Measurements from ENCODE around the gene JMJD1C.

JMJD1C gene

GRCh38 chr10:63227207-63227895, 238.4 kb downstream of the JMJD1C start:
- no peak overlapping the region for H3K4ac ChIP-seq (ENCODE audit: low read length)
- no peak overlapping the region for H4K91ac ChIP-seq (ENCODE audit: low read depth, low read length, poor library complexity)
- no peak overlapping the region for H2BK12ac ChIP-seq (ENCODE audit: low read length)
- no peak overlapping the region for H3K18ac ChIP-seq (ENCODE audit: low read length)
- H3K36me3 ChIP-seq (replicated peaks in 1 of 2; ENCODE audit: control insufficient read depth in 2 of 2, insufficient read depth in 2 of 2, low read length in 2 of 2), result peaks cover 0 to 5% of the 10 kb centered on the region in 2 donors
- H3K14ac ChIP-seq (ENCODE audit: low read length), result no peak overlapping the region
- H3K79me1 ChIP-seq (ENCODE audit: low read depth, low read length), result peaks cover 2% of the 10 kb centered on the region
- H3K9ac ChIP-seq (ENCODE audit: low read depth, low read length, poor library complexity), result no peak overlapping the region
- H2AK5ac ChIP-seq (ENCODE audit: low read depth, low read length), result no peak overlapping the region
- H2AFZ ChIP-seq (ENCODE audit: low read length), result no peak overlapping the region
- H3K27ac ChIP-seq (replicated peaks; ENCODE audit: low read length), result no peak overlapping the region
- H2BK120ac ChIP-seq (ENCODE audit: low read depth, low read length), result no peak overlapping the region
- H3K4me2 ChIP-seq (ENCODE audit: insufficient read depth, low read length, poor library complexity, severe bottlenecking), result no peak overlapping the region
- DNase-seq (ENCODE audit: low spot score), result no peak
- no peak overlapping the region for H4K8ac ChIP-seq (ENCODE audit: low read depth, low read length)
- no peaks in the 10 kb centered on the region for H3K9me3 ChIP-seq (replicated peaks in 1 of 2; ENCODE audit: control insufficient read depth in 2 of 2, insufficient read depth in 1 of 2, low read depth in 1 of 2, low read length in 2 of 2)
- WGBS, 2 donors (ENCODE audit: extremely low coverage in 2 of 2, insufficient read length in 2 of 2, insufficient replicate concordance in 1 of 2), result no CpG with 5 or more reads among the region's 3 CpGs
- no peak overlapping the region for H2BK15ac ChIP-seq (ENCODE audit: low read length)
- H2BK5ac ChIP-seq (ENCODE audit: low read length), result no peak overlapping the region
- H3K4me3 ChIP-seq (ENCODE audit: low read length in 2 of 2), result no peak overlapping the region
- no peaks in the 10 kb centered on the region for H3K27me3 ChIP-seq (ENCODE audit: control insufficient read depth in 3 of 3, insufficient read depth in 3 of 3, low read depth in 1 of 3, low read length in 3 of 3)
- H3K23ac ChIP-seq (ENCODE audit: low read depth, low read length, poor library complexity), result no peak overlapping the region
- no peaks in the 10 kb centered on the region for H3K4me1 ChIP-seq (ENCODE audit: control insufficient read depth in 2 of 2, insufficient read depth in 1 of 2, low read depth in 1 of 2, low read length in 2 of 2)

- Histone ChIP-seq H3K79me1 (ENCODE audit: low read depth, low read length) (peaks cover 2% of the 10 kb centered on the region), H3K4me2 (ENCODE audit: insufficient read depth, low read length, poor library complexity, severe bottlenecking) (no peak overlapping the region), H2AK5ac (ENCODE audit: low read depth, low read length) (no peak overlapping the region), H2BK12ac (ENCODE audit: low read length) (no peak overlapping the region), H3K9ac (ENCODE audit: low read depth, low read length, poor library complexity) (no peak overlapping the region), H3K23ac (ENCODE audit: low read depth, low read length, poor library complexity) (no peak overlapping the region), H3K14ac (ENCODE audit: low read length) (no peak overlapping the region), H3K18ac (ENCODE audit: low read length) (no peak overlapping the region), H3K36me3 (replicated peaks in 1 of 2; ENCODE audit: control insufficient read depth in 2 of 2, insufficient read depth in 2 of 2, low read length in 2 of 2) (peaks cover 0 to 6% of the 10 kb centered on the region in 2 donors), H2AFZ (ENCODE audit: low read length) (no peak overlapping the region), H2BK5ac (ENCODE audit: low read length) (no peak overlapping the region), H3K4ac (ENCODE audit: low read length) (no peak overlapping the region), H4K91ac (ENCODE audit: low read depth, low read length, poor library complexity) (no peak overlapping the region), H3K4me1 (ENCODE audit: control insufficient read depth in 2 of 2, insufficient read depth in 1 of 2, low read depth in 1 of 2, low read length in 2 of 2) (no peaks in the 10 kb centered on the region), H3K27ac (replicated peaks; ENCODE audit: low read length) (no peak overlapping the region), H2BK120ac (ENCODE audit: low read depth, low read length) (no peak overlapping the region), H2BK15ac (ENCODE audit: low read length) (no peak overlapping the region), H3K4me3 (ENCODE audit: low read length in 2 of 2) (no peak overlapping the region), H3K27me3 (ENCODE audit: control insufficient read depth in 3 of 3, insufficient read depth in 3 of 3, low read depth in 1 of 3, low read length in 3 of 3) (no peaks in the 10 kb centered on the region), H3K9me3 (replicated peaks in 1 of 2; ENCODE audit: control insufficient read depth in 2 of 2, insufficient read depth in 1 of 2, low read depth in 1 of 2, low read length in 2 of 2) (no peaks in the 10 kb centered on the region), H4K8ac (ENCODE audit: low read depth, low read length) (no peak overlapping the region)
- DNase-seq (ENCODE audit: low spot score), result no peak
- WGBS, 2 donors (ENCODE audit: extremely low coverage in 2 of 2, insufficient read length in 2 of 2, insufficient replicate concordance in 1 of 2), result no CpG with 5 or more reads among the region's 1 CpG
These were observed 241.5 kb downstream of the JMJD1C start for GRCh38 chr10:63224241-63224640.

GRCh38 chr10:63221950-63222349, 243.8 kb downstream of the JMJD1C start:
- H3K27ac ChIP-seq (replicated peaks; ENCODE audit: low read length), result no peak overlapping the region
- H3K27me3 ChIP-seq (ENCODE audit: control insufficient read depth in 3 of 3, insufficient read depth in 3 of 3, low read depth in 1 of 3, low read length in 3 of 3), result no peaks in the 10 kb centered on the region
- no CpG with 5 or more reads among the region's 4 CpGs for WGBS, 2 donors (ENCODE audit: extremely low coverage in 2 of 2, insufficient read length in 2 of 2, insufficient replicate concordance in 1 of 2)
- no peaks in the 10 kb centered on the region for H3K4me1 ChIP-seq (ENCODE audit: control insufficient read depth in 2 of 2, insufficient read depth in 1 of 2, low read depth in 1 of 2, low read length in 2 of 2)
- DNase-seq (ENCODE audit: low spot score), result no peak
- peaks cover 0 to 7% of the 10 kb centered on the region in 2 donors for H3K36me3 ChIP-seq (replicated peaks in 1 of 2; ENCODE audit: control insufficient read depth in 2 of 2, insufficient read depth in 2 of 2, low read length in 2 of 2)
- H3K79me1 ChIP-seq (ENCODE audit: low read depth, low read length), result peaks cover 2% of the 10 kb centered on the region
- no peak overlapping the region for H4K91ac ChIP-seq (ENCODE audit: low read depth, low read length, poor library complexity)
- no peak overlapping the region for H3K4ac ChIP-seq (ENCODE audit: low read length)
- H2BK15ac ChIP-seq (ENCODE audit: low read length), result no peak overlapping the region
- H2BK120ac ChIP-seq (ENCODE audit: low read depth, low read length), result no peak overlapping the region
- no peak overlapping the region for H3K9ac ChIP-seq (ENCODE audit: low read depth, low read length, poor library complexity)
- no peak overlapping the region for H3K14ac ChIP-seq (ENCODE audit: low read length)
- H2BK12ac ChIP-seq (ENCODE audit: low read length), result no peak overlapping the region
- no peaks in the 10 kb centered on the region for H3K9me3 ChIP-seq (replicated peaks in 1 of 2; ENCODE audit: control insufficient read depth in 2 of 2, insufficient read depth in 1 of 2, low read depth in 1 of 2, low read length in 2 of 2)
- H3K4me3 ChIP-seq (ENCODE audit: low read length in 2 of 2), result no peak overlapping the region
- no peak overlapping the region for H3K23ac ChIP-seq (ENCODE audit: low read depth, low read length, poor library complexity)
- no peak overlapping the region for H3K4me2 ChIP-seq (ENCODE audit: insufficient read depth, low read length, poor library complexity, severe bottlenecking)
- no peak overlapping the region for H4K8ac ChIP-seq (ENCODE audit: low read depth, low read length)
- H3K18ac ChIP-seq (ENCODE audit: low read length), result no peak overlapping the region
- H2AK5ac ChIP-seq (ENCODE audit: low read depth, low read length), result no peak overlapping the region
- no peak overlapping the region for H2AFZ ChIP-seq (ENCODE audit: low read length)
- H2BK5ac ChIP-seq (ENCODE audit: low read length), result no peak overlapping the region

- no peak for DNase-seq (ENCODE audit: low spot score)
- Histone ChIP-seq H2BK120ac (ENCODE audit: low read depth, low read length) (no peak overlapping the region), H4K91ac (ENCODE audit: low read depth, low read length, poor library complexity) (no peak overlapping the region), H2BK5ac (ENCODE audit: low read length) (no peak overlapping the region), H3K14ac (ENCODE audit: low read length) (no peak overlapping the region), H3K27me3 (ENCODE audit: control insufficient read depth in 3 of 3, insufficient read depth in 3 of 3, low read depth in 1 of 3, low read length in 3 of 3) (no peaks in the 10 kb centered on the region), H4K8ac (ENCODE audit: low read depth, low read length) (no peak overlapping the region), H2BK12ac (ENCODE audit: low read length) (no peak overlapping the region), H3K4me1 (ENCODE audit: control insufficient read depth in 2 of 2, insufficient read depth in 1 of 2, low read depth in 1 of 2, low read length in 2 of 2) (no peaks in the 10 kb centered on the region), H3K79me1 (ENCODE audit: low read depth, low read length) (no peaks in the 10 kb centered on the region), H3K18ac (ENCODE audit: low read length) (no peak overlapping the region), H3K9me3 (replicated peaks in 1 of 2; ENCODE audit: control insufficient read depth in 2 of 2, insufficient read depth in 1 of 2, low read depth in 1 of 2, low read length in 2 of 2) (no peaks in the 10 kb centered on the region), H3K4me2 (ENCODE audit: insufficient read depth, low read length, poor library complexity, severe bottlenecking) (no peak overlapping the region), H3K9ac (ENCODE audit: low read depth, low read length, poor library complexity) (no peak overlapping the region), H3K23ac (ENCODE audit: low read depth, low read length, poor library complexity) (no peak overlapping the region), H3K27ac (replicated peaks; ENCODE audit: low read length) (no peak overlapping the region), H3K4me3 (ENCODE audit: low read length in 2 of 2) (no peak overlapping the region), H3K36me3 (replicated peaks in 1 of 2; ENCODE audit: control insufficient read depth in 2 of 2, insufficient read depth in 2 of 2, low read length in 2 of 2) (peaks cover 1 to 26% of the 10 kb centered on the region in 2 donors), H2AFZ (ENCODE audit: low read length) (no peak overlapping the region), H2BK15ac (ENCODE audit: low read length) (no peak overlapping the region), H3K4ac (ENCODE audit: low read length) (no peak overlapping the region), H2AK5ac (ENCODE audit: low read depth, low read length) (no peak overlapping the region)
- WGBS, 2 donors (ENCODE audit: extremely low coverage in 2 of 2, insufficient read length in 2 of 2, insufficient replicate concordance in 1 of 2), result no CpG with 5 or more reads among the region's 5 CpGs
These were observed 246.0 kb downstream of the JMJD1C start for GRCh38 chr10:63219749-63220148.

All from neuronal stem cell (in vitro differentiated cells).